Activated CD4-positive, alpha-beta T cell treated with anti-CD3 and anti-CD28 coated beads for 36 hours (primary cell): Measurements from ENCODE around the gene TMPRSS4. TPM values are rescaled to one million over a fixed set of nuclear protein-coding genes. Genes with fewer than 3 reads are reported as not detected.

ENCODE experiments used
- ATAC-seq: fragments of 200-7000 bp; cut with Tn5 transposase; one replicate; pipeline ENCODE4 v1.10.0; 2021; ENCODE audit warnings: mild to moderate bottlenecking, moderate library complexity
- CTCF ChIA-PET: fragments of 350-600 bp; sonication (Branson Sonifier 250); formaldehyde crosslinking; loops from one replicate; lab custom pipeline; 2021; ENCODE audit warnings: antibody characterized with exemption; lab: Charles Lee
- POLR2A ChIA-PET: fragments of 350-600 bp; sonication (Branson Sonifier 250); formaldehyde crosslinking; loops from one replicate; lab custom pipeline; 2021; ENCODE audit warnings: antibody characterized with exemption, inconsistent platforms; lab: Charles Lee
- DNase-seq: peaks from one replicate; pipeline ENCODE4 v3.0.0-alpha.2; 2020
- H3K27ac Mint-ChIP-seq: one replicate; pipeline ENCODE4 v1.8.0; 2021; ENCODE audit warnings: mixed read lengths
- H3K27me3 Mint-ChIP-seq: one replicate; pipeline ENCODE4 v1.8.0; 2021; ENCODE audit warnings: mixed read lengths
- H3K36me3 Mint-ChIP-seq: one replicate; pipeline ENCODE4 v1.8.0; 2021; ENCODE audit warnings: low read depth, mixed read lengths
- H3K4me1 Mint-ChIP-seq: one replicate; pipeline ENCODE4 v1.8.0; 2021; ENCODE audit warnings: mixed read lengths
- H3K4me3 Mint-ChIP-seq: one replicate; pipeline ENCODE4 v1.8.0; 2021; ENCODE audit warnings: mild to moderate bottlenecking, moderate library complexity, mixed read lengths
- H3K9me3 Mint-ChIP-seq: one replicate; pipeline ENCODE4 v1.8.0; 2021; ENCODE audit warnings: low read depth, mixed read lengths
- intact Hi-C, 2 experiments: fragments of 100-400 bp; cut with DNase I in 1 of 2; cut with micrococcal nuclease in 1 of 2; formaldehyde crosslinking; loops; one replicate each; pipeline versions ENCODE4 v1.14.2 to v1.15.1; 2022 to 2024; cut with DNase I, micrococcal nuclease
- total RNA-seq, 2 experiments: library from RNA; stranded (reverse); gene quantifications; one replicate each; pipeline ENCODE4 v1.2.3, GENCODE V29; 2021

Gene TMPRSS4
- total RNA-seq, 2 experiments from 2014 or later: not detected

GRCh38 chr11:118064956-118065355 lies 11.9 kb upstream of the TMPRSS4 start:
- ATAC-seq: no peak
- Mint-ChIP-seq H3K4me1 (no peaks in the 10 kb centered on the region), H3K27me3 (no peaks in the 10 kb centered on the region), H3K9me3 (no peaks in the 10 kb centered on the region), H3K4me3 (no peak overlapping the region), H3K36me3 (no peaks in the 10 kb centered on the region), H3K27ac (no peak overlapping the region)
- no peak for DNase-seq
- ChIA-PET CTCF (interaction anchor here (0.7 kb wide), 1 partner anchor 102 kb away, joined by 3 read pairs; no protein-coding TSS in a partner anchor), POLR2A (no interaction called here)
- intact Hi-C loops: no loop called here

DNA sequence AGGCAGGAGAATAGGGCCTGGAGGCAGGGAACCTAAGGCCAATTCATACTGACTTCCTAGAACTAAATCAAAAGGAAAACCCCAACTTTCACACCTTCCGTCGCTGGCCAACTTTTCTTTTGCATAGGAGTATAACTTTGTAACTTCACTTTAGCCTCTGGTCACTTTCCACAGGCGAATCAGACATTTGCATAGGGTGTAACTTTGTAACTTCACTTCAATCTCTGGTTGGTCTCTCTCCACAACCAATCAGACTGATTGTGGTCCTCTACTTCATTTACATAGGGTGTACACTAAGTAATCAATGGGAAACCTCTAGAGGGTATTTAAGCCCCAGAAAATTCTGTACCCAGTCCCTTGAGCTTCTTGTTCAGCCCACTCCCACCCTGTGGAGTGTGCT lies 11.5 kb upstream of the TMPRSS4 start:
- ATAC-seq: no peak
- intact Hi-C loops: no loop called here
- ChIA-PET POLR2A (no interaction called here), CTCF (no interaction called here)
- DNase-seq: no peak
- H3K27ac Mint-ChIP-seq: no peak overlapping the region
- H3K4me1 Mint-ChIP-seq: no peaks in the 10 kb centered on the region
- H3K4me3 Mint-ChIP-seq: no peak overlapping the region
- no peaks in the 10 kb centered on the region for H3K27me3 Mint-ChIP-seq
- H3K36me3 Mint-ChIP-seq: no peaks in the 10 kb centered on the region
- H3K9me3 Mint-ChIP-seq: no peaks in the 10 kb centered on the region

GRCh38 chr11:118067006-118067405 lies 9.9 kb upstream of the TMPRSS4 start:
- intact Hi-C loops: no loop called here
- H3K4me1 Mint-ChIP-seq: no peaks in the 10 kb centered on the region
- no peaks in the 10 kb centered on the region for H3K36me3 Mint-ChIP-seq
- H3K4me3 Mint-ChIP-seq: no peak overlapping the region
- no peak for ATAC-seq
- no peak for DNase-seq
- no peaks in the 10 kb centered on the region for H3K9me3 Mint-ChIP-seq
- ChIA-PET POLR2A (no interaction called here), CTCF (no interaction called here)
- H3K27ac Mint-ChIP-seq: no peak overlapping the region
- H3K27me3 Mint-ChIP-seq: no peaks in the 10 kb centered on the region

- ATAC-seq: no peak
- Mint-ChIP-seq H3K27ac (no peak overlapping the region), H3K36me3 (no peaks in the 10 kb centered on the region), H3K9me3 (no peaks in the 10 kb centered on the region), H3K4me1 (no peaks in the 10 kb centered on the region), H3K27me3 (no peaks in the 10 kb centered on the region), H3K4me3 (no peak overlapping the region)
- CTCF ChIA-PET: no interaction called here
- intact Hi-C loops: no loop called here
- no peak for DNase-seq
- POLR2A ChIA-PET: no interaction called here
Observed at GRCh38 chr11:118068206-118068944, 8.5 kb upstream of the TMPRSS4 start.

DNA sequence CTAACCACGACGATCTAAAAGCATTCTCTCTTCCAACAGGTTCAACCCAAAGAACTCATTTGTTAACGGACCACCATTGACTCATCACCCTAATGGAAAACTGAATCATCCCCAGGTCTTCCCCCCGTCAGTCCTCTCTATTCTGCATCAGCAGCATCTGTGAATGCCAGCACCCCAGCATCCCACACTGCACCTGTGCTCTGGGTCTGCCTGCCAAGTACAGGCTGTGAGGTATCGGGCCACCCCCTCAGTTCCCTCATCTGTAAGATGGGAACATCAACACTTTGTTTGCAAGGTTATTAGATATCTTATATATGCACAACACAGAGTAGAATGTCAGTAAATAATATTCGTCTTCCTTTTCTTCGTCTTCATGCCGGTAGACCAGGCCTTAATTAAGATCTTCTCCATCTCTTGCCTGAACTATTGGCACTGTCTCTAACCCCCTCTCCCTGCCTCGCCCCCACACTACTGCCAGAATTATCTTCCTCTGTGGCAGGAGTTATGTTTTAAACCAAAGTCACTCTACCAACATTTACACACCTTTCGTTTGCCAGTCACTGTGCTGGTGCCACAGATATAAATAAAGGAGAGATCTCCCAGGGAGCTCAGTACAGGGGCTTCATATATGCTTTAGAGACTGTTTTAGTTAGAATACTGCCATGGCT lies 7.8 kb upstream of the TMPRSS4 start:
- POLR2A ChIA-PET: no interaction called here
- H3K36me3 Mint-ChIP-seq: no peaks in the 10 kb centered on the region
- no peak overlapping the region for H3K27ac Mint-ChIP-seq
- intact Hi-C loops: no loop called here
- ATAC-seq (no peak), DNase-seq (no peak)
- H3K27me3 Mint-ChIP-seq: no peaks in the 10 kb centered on the region
- H3K4me1 Mint-ChIP-seq: no peaks in the 10 kb centered on the region
- H3K9me3 Mint-ChIP-seq: no peaks in the 10 kb centered on the region
- H3K4me3 Mint-ChIP-seq: no peak overlapping the region
- CTCF ChIA-PET: no interaction called here

DNA sequence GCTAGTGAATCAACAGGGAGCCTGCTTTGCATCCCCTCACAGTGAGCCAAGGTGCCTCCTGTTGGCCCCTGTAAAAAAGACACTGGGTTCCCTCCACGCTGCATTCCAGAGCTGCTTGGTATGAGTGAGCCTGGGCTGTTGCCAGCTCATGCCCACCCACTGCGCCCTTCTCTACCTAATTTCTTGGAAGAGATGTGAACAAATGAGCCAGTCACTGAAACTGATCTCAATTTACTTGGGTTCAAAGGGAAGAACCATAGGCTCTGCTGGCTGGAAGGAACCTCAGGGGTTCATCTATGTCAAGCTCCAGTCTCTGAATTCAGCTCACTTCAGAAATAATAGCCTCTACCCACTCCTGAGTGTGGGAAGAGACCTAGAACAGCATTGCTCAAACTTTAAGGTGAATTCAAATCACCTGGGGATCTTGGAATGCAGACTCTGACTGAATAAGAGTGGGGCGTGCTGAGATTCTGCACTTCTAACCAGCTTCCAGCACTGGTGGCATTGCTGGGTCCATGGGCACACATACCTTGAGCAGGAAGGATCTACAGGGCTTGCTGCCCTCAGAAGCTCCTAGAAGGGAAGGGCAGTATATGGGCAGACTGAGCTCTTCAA lies 5.4 kb upstream of the TMPRSS4 start:
- Mint-ChIP-seq H3K27ac (no peak overlapping the region), H3K4me3 (no peak overlapping the region), H3K9me3 (no peaks in the 10 kb centered on the region), H3K36me3 (no peaks in the 10 kb centered on the region), H3K4me1 (no peaks in the 10 kb centered on the region), H3K27me3 (no peaks in the 10 kb centered on the region)
- no peak for ATAC-seq
- intact Hi-C loops: no loop called here
- ChIA-PET POLR2A (interaction anchor here (0.6 kb wide), 1 partner anchor 53 kb away, joined by 4 read pairs; no protein-coding TSS in a partner anchor), CTCF (interaction anchor here (0.5 to 1.2 kb wide), 5 partner anchors 18 to 450 kb away, joined by 3 to 5 read pairs (median 3); no protein-coding TSS in a partner anchor)
- DNase-seq: no peak

DNA sequence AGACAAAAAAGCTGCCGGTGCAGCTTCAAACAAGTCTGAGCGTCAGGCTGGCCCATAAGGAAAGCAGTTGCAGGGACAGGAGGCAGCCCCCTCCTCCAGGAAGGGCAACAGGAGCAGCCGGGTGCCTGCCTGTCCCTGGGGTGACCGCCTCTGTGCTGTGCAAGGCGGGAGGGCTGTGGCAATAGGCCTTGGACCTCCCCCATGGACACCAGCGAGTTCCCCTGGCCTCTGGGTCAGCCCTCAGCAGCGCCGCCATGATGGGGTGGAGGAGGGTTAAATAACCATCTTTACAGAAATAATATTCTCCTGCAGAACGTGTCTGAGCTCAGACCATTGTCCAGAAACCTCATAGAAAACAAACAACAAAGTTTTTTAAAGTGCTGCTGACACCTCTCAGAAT lies 3.3 kb upstream of the TMPRSS4 start:
- H3K27me3 Mint-ChIP-seq: no peaks in the 10 kb centered on the region
- no peak for ATAC-seq
- H3K36me3 Mint-ChIP-seq: no peaks in the 10 kb centered on the region
- H3K27ac Mint-ChIP-seq: no peak overlapping the region
- ChIA-PET POLR2A (no interaction called here), CTCF (interaction anchor here (1.4 kb wide), 1 partner anchor 21 kb away, joined by 5 read pairs; no protein-coding TSS in a partner anchor)
- no peaks in the 10 kb centered on the region for H3K9me3 Mint-ChIP-seq
- H3K4me1 Mint-ChIP-seq: no peaks in the 10 kb centered on the region
- DNase-seq: no peak
- intact Hi-C loops: no loop called here
- no peak overlapping the region for H3K4me3 Mint-ChIP-seq

GRCh38 chr11:118074091-118074685 lies 2.7 kb upstream of the TMPRSS4 start:
- DNase-seq: no peak
- intact Hi-C loops: no loop called here
- no peak overlapping the region for H3K27ac Mint-ChIP-seq
- no peaks in the 10 kb centered on the region for H3K4me1 Mint-ChIP-seq
- no peaks in the 10 kb centered on the region for H3K9me3 Mint-ChIP-seq
- POLR2A ChIA-PET: no interaction called here
- no peaks in the 10 kb centered on the region for H3K36me3 Mint-ChIP-seq
- no peaks in the 10 kb centered on the region for H3K27me3 Mint-ChIP-seq
- no peak overlapping the region for H3K4me3 Mint-ChIP-seq
- CTCF ChIA-PET: interaction anchor here (1.4 kb wide), 1 partner anchor 22 kb away, joined by 5 read pairs; no protein-coding TSS in a partner anchor
- no peak for ATAC-seq

DNA sequence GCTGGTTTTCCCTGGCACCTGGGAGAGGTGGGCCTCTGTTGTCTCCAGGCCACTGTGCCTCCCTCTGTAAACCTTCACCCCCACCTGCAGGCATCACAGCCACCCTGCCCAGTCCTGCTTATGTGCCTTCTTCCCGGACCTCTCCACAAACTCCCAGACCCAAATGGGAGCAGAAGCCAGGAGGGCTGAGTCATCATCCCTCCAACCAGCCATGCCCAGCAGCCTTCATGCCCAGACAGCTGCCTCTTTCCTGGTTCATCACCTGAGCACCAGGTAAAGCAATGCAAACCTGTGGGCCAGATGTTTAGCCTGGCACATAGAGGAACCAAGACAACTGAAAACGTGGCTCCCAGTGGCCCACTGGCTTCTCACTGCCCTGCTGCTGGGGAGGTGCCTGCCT lies 2.1 kb upstream of the TMPRSS4 start:
- no peaks in the 10 kb centered on the region for H3K36me3 Mint-ChIP-seq
- H3K27me3 Mint-ChIP-seq: no peaks in the 10 kb centered on the region
- no peaks in the 10 kb centered on the region for H3K9me3 Mint-ChIP-seq
- no peak overlapping the region for H3K27ac Mint-ChIP-seq
- no peak for DNase-seq
- ChIA-PET CTCF (no interaction called here), POLR2A (no interaction called here)
- H3K4me3 Mint-ChIP-seq: no peak overlapping the region
- H3K4me1 Mint-ChIP-seq: no peaks in the 10 kb centered on the region
- no peak for ATAC-seq
- intact Hi-C loops: no loop called here

DNA sequence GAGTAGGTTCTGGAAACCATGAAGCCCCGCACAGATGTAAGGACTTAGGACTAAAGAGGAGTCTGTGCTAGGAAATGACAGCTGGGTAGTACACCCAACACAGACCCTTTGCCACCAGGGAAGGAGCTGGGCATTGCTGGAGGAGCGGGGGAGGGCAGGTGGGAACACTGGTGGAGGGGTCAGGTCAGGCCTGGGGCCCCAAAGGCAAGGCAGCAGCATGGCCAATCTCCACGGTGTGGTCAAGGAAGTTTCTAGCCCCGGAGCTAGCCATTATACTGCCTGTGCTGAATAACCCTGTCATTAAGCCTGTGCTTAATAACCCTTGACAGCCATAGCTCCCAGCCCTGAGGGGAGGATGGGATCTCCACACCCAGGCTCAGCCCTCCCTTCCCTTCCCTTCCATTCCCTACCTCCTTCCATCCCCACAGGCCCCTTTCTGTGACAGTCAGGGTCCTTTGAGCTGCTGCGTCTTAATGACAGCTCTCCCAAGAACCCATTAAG lies 2.1 kb downstream of the TMPRSS4 start:
- Mint-ChIP-seq H3K9me3 (no peaks in the 10 kb centered on the region), H3K4me1 (no peaks in the 10 kb centered on the region), H3K36me3 (no peaks in the 10 kb centered on the region), H3K27ac (no peak overlapping the region), H3K4me3 (no peak overlapping the region), H3K27me3 (no peaks in the 10 kb centered on the region)
- DNase-seq (no peak), ATAC-seq (no peak)
- POLR2A ChIA-PET: no interaction called here
- intact Hi-C loops: no loop called here
- CTCF ChIA-PET: no interaction called here

- Mint-ChIP-seq H3K27ac (no peak overlapping the region), H3K4me1 (no peaks in the 10 kb centered on the region), H3K9me3 (no peaks in the 10 kb centered on the region), H3K4me3 (no peak overlapping the region), H3K27me3 (no peaks in the 10 kb centered on the region), H3K36me3 (no peaks in the 10 kb centered on the region)
- DNase-seq (no peak), ATAC-seq (no peak)
- intact Hi-C loops: no loop called here
- CTCF ChIA-PET: no interaction called here
- POLR2A ChIA-PET: interaction anchor here (0.8 kb wide), 1 partner anchor 21 kb away, joined by 3 read pairs; no protein-coding TSS in a partner anchor
Observed at GRCh38 chr11:118079491-118079890, 2.6 kb downstream of the TMPRSS4 start.
